IMR-90 (cell line): ENCODE measurements around the gene OR4Q3. TPM values are rescaled to one million over a fixed set of nuclear protein-coding genes. Genes with fewer than 3 reads are reported as not detected.
"Not testable (repeated sequence)": the region's sequence is repeated elsewhere in the genome, so short reads cannot be mapped to it uniquely, and the experiment has no call there.

ENCODE experiments used
- ATAC-seq: fragments of 200-7000 bp; cut with Tn5 transposase; 2 replicates; pipeline ENCODE4 v1.9.1; 2020; ENCODE audit warnings: low read depth, mild to moderate bottlenecking, moderate library complexity
- BruUV-seq: library from RNA; stranded (reverse); fragments of 400-500 nt; replicated peaks from 2 replicates; lab custom pipeline; 2021; lab: Mats Ljungman, UMichigan
- CTCF ChIA-PET: fragments of 300-600 bp; formaldehyde crosslinking; extraction: SDS; loops from one replicate; lab custom pipeline; 2021; ENCODE audit warnings: antibody characterized with exemption; lab: Yijun Ruan, JAX
- POLR2A ChIA-PET: fragments of 300-600 bp; sonication (Branson Sonifier 250); formaldehyde crosslinking; loops from one replicate; lab custom pipeline; 2022; ENCODE audit warnings: antibody characterized with exemption; ENCODE audit not compliant: unreplicated experiment; lab: Charles Lee
- DNase-seq: peaks from one replicate; pipeline ENCODE4 v3.0.0; 2013
- H2AFZ ChIP-seq: replicated peaks from 2 replicates; pipeline ENCODE3; 2013; ENCODE audit warnings: low read length, mild to moderate bottlenecking; ENCODE audit not compliant: poor library complexity
- H2AK5ac ChIP-seq: 2 replicates; pipeline ENCODE4 v1.6.1; 2013; ENCODE audit warnings: low read depth, low read length, inconsistent platforms
- H2AK9ac ChIP-seq: replicated peaks from 2 replicates; pipeline ENCODE3; 2013; ENCODE audit warnings: mild to moderate bottlenecking, low read depth, low read length, moderate library complexity; ENCODE audit not compliant: poor library complexity
- H2BK120ac ChIP-seq: 2 replicates; pipeline ENCODE4 v1.6.1; 2013; ENCODE audit warnings: low read depth, low read length, inconsistent platforms
- H2BK15ac ChIP-seq: 3 replicates; pipeline ENCODE4 v1.6.1; 2013; ENCODE audit warnings: low read depth, low read length, inconsistent platforms
- H2BK20ac ChIP-seq: 2 replicates; pipeline ENCODE4 v1.6.1; 2013; ENCODE audit warnings: low read depth, mild to moderate bottlenecking, inconsistent platforms, low read length, moderate library complexity
- H2BK5ac ChIP-seq: 2 replicates; pipeline ENCODE4 v1.6.1; 2013; ENCODE audit warnings: mild to moderate bottlenecking, low read depth, low read length, inconsistent platforms; ENCODE audit not compliant: poor library complexity, severe bottlenecking
- H3K14ac ChIP-seq: replicated peaks from 2 replicates; pipeline ENCODE4 v1.6.1; 2013; ENCODE audit warnings: low read depth, low read length, inconsistent platforms
- H3K18ac ChIP-seq: 2 replicates; pipeline ENCODE4 v1.6.1; 2013; ENCODE audit warnings: low read depth, low read length, control low read depth
- H3K23ac ChIP-seq: 2 replicates; pipeline ENCODE4 v1.6.1; 2013; ENCODE audit warnings: low read depth, low read length, inconsistent platforms
- H3K27ac ChIP-seq: 2 replicates; pipeline ENCODE4 v1.5.1; 2013; ENCODE audit warnings: mild to moderate bottlenecking, control low read depth, low read length; ENCODE audit not compliant: insufficient read depth
- H3K27me3 ChIP-seq: 2 replicates; pipeline ENCODE4 v1.6.1; 2013; ENCODE audit warnings: low read length; ENCODE audit not compliant: control insufficient read depth, insufficient read depth
- H3K36me3 ChIP-seq: 2 replicates; pipeline ENCODE4 v1.6.1; 2013; ENCODE audit warnings: low read length, mixed read lengths; ENCODE audit not compliant: control insufficient read depth, insufficient read depth
- H3K4ac ChIP-seq: 2 replicates; pipeline ENCODE4 v1.6.1; 2013; ENCODE audit warnings: low read depth, low read length, inconsistent platforms
- H3K4me1 ChIP-seq: 2 replicates; pipeline ENCODE4 v1.6.1; 2013; ENCODE audit warnings: low read length, mixed read lengths; ENCODE audit not compliant: control insufficient read depth, insufficient read depth
- H3K4me2 ChIP-seq: 2 replicates; pipeline ENCODE4 v1.6.1; 2013; ENCODE audit warnings: low read depth, mild to moderate bottlenecking, control low read depth, low read length, moderate library complexity
- H3K4me3 ChIP-seq: 2 replicates; pipeline ENCODE4 v1.5.1; 2013; ENCODE audit warnings: low read depth, mild to moderate bottlenecking, control low read depth, low read length, moderate library complexity; ENCODE audit not compliant: insufficient read depth
- H3K56ac ChIP-seq: 2 replicates; pipeline ENCODE4 v1.6.1; 2013; ENCODE audit warnings: low read length, inconsistent platforms; ENCODE audit not compliant: insufficient read depth; ENCODE audit errors: extremely low read depth
- H3K79me1 ChIP-seq, 2 experiments: 2 replicates each; pipeline ENCODE4 v1.6.1; 2013; ENCODE audit warnings: low read length in 2 of 2, inconsistent platforms in 1 of 2, low read depth in 1 of 2
- H3K9ac ChIP-seq: 2 replicates; pipeline ENCODE4 v1.6.1; 2013; ENCODE audit warnings: low read depth, low read length, control low read depth
- H3K9me1 ChIP-seq: 2 replicates; pipeline ENCODE4 v1.6.1; 2013; ENCODE audit warnings: low read length, inconsistent platforms; ENCODE audit not compliant: insufficient read depth
- H3K9me3 ChIP-seq: 2 replicates; pipeline ENCODE4 v1.6.1; 2013; ENCODE audit warnings: low read length; ENCODE audit not compliant: control insufficient read depth, insufficient read depth
- H4K20me1 ChIP-seq: 2 replicates; pipeline ENCODE4 v1.6.1; 2013; ENCODE audit warnings: low read length, inconsistent platforms; ENCODE audit not compliant: insufficient read depth
- H4K5ac ChIP-seq: 2 replicates; pipeline ENCODE4 v1.6.1; 2013; ENCODE audit warnings: mild to moderate bottlenecking, low read depth, low read length, control low read depth
- H4K8ac ChIP-seq, 2 experiments: 2 replicates each; pipeline ENCODE4 v1.6.1; 2013; ENCODE audit warnings: low read depth in 2 of 2, low read length in 2 of 2, control low read depth in 1 of 2, inconsistent platforms in 1 of 2
- H4K91ac ChIP-seq: 2 replicates; pipeline ENCODE4 v1.6.1; 2013; ENCODE audit warnings: low read depth, low read length, inconsistent platforms; ENCODE audit not compliant: insufficient read depth
- dilution Hi-C: fragments of 300-500 bp; cut with HindIII; formaldehyde crosslinking; loops from one replicate; pipeline ENCODE4 v1.14.3; 2018; ENCODE audit warnings: low sequenced_read_pairs; ENCODE audit not compliant: unreplicated experiment
- in situ Hi-C: fragments of 300-500 bp; cut with MboI; formaldehyde crosslinking; loops from 3 replicates; pipeline ENCODE4 v1.14.3; 2019; ENCODE audit warnings: low sequenced_read_pairs, inconsistent platforms, mixed read lengths
- intact Hi-C: fragments of 100-400 bp; cut with micrococcal nuclease; formaldehyde crosslinking; loops from 2 replicates; pipeline ENCODE4 v1.10.0; 2022
- polyA plus RNA-seq, 3 experiments: library from polyadenylated mRNA; depleted of rRNA; stranded (reverse); fragments of >200 nt; gene quantifications; 2 replicates each; pipeline ENCODE4 v1.2.3, GENCODE V29; 2012; ENCODE audit warnings: low replicate concordance in 1 of 3
- total RNA-seq: library from RNA; depleted of rRNA; stranded (reverse); fragments of >200 nt; gene quantifications from 2 replicates; pipeline ENCODE4 v1.2.3, GENCODE V29; 2012

The OR4Q3 gene
- total and polyA plus RNA-seq, 2 of the 4 experiments (the other 2 are of a cell fraction), result not detected

DNA sequence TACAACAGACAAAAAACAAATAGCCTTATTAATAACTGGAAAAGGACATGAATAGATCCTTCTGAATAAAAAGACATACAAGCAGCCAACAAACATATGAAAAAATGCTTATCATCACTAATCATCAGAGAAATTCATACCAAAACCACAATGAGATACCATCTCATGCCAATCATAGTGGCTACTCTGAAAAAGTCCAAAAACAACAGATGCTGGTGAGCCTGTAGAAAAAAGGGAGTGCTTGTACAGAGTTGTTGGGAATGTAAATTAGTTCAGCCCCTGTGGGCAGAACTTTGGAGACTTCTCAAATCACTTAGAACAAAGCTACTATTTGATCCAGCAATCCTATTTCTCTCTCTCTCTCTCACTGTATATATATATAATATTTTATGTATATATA, 8.9 kb downstream of the OR4Q3 start:
- POLR2A ChIA-PET, BruUV-seq, H3K18ac ChIP-seq, H3K23ac ChIP-seq, H4K91ac ChIP-seq, ATAC-seq, H3K4me2 ChIP-seq, H3K4ac ChIP-seq, H4K20me1 ChIP-seq, H3K79me1 ChIP-seq, DNase-seq, H2AK5ac ChIP-seq, H2AK9ac ChIP-seq, H3K27ac ChIP-seq, H3K9me1 ChIP-seq, H3K56ac ChIP-seq, intact Hi-C loops, H2BK20ac ChIP-seq, H3K27me3 ChIP-seq, H3K4me3 ChIP-seq, dilution Hi-C loops, H3K9ac ChIP-seq, H3K4me1 ChIP-seq, H3K14ac ChIP-seq, CTCF ChIA-PET, H3K36me3 ChIP-seq, H2BK120ac ChIP-seq, H2BK5ac ChIP-seq, H2BK15ac ChIP-seq, in situ Hi-C loops, H2AFZ ChIP-seq, H4K5ac ChIP-seq, H4K8ac ChIP-seq: not testable (repeated sequence)
- peaks cover 20% of the 10 kb centered on the region for H3K9me3 ChIP-seq
